ENCODE measurements around the gene RIMS3.
"Not testable (repeated sequence)": the region's sequence is repeated elsewhere in the genome, so short reads cannot be mapped to it uniquely, and the experiment has no call there.

The RIMS3 gene

DNA sequence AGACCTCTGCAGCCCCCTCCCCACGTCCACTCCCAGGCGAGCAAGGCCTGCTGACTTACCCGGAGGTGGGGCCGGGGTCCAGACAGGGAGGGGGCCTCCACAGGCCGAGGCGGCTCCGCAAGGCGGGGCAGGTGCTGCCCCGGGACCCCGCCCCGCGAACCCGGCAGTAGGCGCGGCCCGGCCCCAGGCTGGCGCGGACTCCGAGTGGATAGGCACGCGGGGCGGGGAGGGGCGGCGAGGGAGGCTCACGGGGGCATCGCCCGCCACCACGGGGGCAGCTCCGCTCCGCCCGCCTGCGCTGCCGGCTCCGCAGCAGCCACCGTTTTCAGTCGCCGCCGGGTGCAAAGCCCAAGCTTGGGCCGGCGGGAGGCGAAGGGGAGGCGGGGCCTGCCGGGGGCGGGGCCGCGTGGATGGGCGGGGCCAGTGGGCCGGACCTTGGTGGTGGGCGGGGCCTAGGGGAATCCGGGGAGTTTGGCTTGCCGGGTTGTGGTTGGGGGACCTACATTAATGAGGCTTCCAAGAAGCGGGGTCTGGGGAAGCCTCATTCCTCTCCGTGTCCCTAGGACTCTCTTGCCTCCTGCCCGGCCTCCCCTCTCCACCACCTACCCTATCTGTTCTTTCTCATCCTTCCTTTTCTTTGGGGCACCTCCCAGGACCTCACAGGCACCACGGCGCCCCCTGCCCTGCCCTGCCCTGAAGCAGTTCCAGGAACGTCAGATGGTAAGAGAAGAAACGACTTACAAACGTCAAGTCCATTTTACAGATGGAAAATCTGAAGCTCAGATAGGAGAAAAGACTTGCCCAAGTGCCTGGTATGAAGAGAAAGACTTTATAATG lies at the start of gene RIMS3:
Gene RIMS3 (minus strand): TSS at position 348 of the 837 bp plus-strand sequence. CDS start 23,757 bp downstream, outside the sequence.
- peak; percentile 85 for DNase-seq

DNA sequence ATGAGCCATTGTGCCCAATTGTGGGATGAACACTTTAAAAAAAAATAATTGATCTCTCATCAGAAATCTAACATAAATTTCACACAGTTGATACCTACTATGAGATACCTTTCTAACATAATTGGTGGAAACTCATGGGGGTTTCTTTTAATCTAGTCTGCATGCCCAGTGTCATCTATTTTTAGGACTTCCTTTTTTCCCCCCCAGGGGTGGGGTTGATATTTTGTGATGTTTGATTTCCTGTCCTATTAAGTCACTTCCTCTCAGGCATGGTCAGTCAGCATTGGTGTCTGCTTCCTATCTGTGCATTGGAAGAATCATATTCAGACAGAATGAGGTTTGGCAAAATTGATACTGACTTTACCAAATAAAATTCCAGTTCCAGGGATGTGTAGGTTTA lies 47.5 kb upstream of the RIMS3 start:
- DNase-seq = peak; percentile 61

DNA sequence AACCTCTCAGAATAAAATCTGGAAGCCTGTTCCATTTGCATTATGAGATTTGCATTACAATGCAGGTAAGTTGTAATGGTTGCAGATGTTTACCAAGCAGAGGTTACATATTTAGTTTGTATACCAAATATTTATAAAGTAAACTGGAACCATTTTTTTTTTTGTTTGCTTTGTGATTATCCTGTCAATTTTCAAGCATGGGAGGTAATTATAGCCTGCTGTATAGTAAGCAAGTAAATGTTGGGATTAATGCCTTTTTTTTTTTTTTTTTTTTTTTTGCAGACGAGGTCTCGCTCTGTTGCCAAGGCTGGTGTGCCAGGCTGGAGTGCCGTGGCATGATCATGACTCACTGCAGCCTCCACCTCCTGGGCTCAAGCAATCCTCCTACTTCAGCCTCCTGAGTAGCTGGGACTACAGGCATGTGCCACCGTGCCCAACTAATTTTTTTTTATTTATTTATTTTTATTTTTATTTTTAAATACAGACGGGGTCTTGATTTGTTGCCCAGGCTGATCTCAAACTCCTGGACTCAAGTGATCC lies 47.0 kb upstream of the RIMS3 start:
- no peak for DNase-seq

DNA sequence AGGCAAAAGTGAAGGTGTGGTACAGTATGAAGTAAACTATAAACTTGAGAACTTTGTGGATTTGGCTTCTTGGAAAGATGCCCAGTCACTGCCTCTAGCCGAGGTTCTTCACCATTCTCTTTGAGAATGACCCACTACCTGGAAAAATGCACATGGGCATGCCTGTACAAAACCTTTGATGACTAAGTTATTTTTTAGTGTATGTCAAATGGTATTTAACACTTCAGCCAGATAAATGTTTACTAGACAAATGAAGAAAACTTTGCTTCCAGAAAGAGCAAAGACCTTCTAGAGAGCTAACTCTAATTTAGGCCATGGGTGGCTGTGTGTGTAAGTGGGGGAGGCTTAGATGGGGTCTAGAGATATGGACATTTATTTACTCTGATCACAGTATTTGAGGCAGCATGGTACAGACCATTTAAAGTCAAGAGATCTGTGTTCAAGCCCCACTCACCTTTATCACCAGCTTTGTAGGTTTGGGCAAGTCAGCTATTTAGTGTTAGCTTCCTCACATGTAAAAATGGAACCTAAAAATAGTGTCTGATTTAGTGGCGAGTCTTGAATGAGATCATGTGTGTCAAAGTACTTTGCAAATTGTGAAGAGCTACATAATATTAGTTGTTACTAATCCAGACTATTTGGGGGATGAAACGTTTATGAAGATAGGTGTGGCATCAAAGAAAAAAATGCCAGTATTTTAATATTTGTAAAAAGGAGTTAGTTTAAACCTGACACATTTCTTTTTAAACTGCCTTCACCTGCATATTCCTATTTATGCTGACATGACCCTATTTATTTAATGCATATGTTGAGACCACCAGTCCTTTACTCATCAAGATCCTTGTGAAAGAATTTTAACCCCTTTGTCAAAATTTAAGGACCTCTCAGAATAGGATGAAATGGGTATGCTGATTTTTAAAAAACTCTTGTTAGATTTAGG lies 46.3 kb upstream of the RIMS3 start:
- DNase-seq = peak; percentile 90

DNA sequence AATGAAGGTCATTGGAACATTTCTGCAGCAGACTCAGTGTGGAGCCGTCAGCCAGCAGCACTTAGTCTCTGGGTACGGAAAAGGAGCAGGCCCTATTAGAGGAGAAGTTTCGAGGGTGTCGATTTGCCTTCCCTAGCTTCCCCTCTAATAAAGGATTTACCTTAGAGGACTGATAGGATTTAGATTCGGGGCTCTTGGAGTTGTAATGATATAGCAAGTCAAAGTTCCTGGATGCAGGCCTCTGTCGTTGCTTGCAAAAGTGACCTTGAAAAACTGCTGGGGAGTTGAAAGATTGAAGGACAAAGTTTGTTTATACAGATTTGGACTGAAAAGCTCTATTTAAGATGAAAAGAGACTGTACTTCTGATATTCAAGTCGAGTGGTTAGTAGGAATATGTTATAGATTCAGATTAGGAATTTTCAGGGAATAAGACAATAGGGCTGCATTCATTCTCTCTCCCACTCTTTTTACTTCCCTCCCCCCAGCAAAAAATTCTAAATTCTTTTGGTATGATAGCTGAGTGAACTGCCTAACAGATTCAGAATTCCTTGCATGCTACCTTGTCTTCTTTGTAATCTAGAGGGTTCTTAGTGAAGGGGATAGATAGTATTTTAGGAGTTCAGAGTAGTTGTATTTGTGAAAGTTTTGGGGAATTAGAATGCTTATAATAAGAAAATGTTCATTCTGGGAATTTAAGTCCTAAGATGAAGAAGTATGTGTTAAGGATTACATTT lies 45.3 kb upstream of the RIMS3 start:
- DNase-seq = peak; percentile 18

DNA sequence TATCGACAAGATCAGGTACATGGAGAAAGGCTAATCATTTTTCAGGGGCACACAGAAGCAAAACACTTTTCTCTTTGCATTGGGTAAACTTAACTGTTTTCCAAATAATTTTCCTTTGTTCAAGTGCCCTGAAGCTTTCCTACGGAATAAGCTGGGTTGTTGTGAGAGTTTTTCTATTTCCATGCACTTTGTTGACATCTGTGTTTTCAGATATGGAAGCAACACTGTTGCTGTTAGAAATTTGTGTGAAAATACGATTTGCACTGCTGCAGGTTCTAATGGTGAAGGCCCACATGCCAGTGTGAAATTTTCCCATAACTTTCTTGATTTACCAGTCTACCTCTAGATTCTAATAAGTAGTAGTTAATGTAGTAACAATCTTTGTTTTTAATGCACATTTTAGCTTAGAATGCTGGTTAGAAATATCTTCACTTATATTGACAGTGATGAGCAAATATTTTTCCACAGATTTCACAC lies 44.4 kb upstream of the RIMS3 start:
- no peak for DNase-seq

DNA sequence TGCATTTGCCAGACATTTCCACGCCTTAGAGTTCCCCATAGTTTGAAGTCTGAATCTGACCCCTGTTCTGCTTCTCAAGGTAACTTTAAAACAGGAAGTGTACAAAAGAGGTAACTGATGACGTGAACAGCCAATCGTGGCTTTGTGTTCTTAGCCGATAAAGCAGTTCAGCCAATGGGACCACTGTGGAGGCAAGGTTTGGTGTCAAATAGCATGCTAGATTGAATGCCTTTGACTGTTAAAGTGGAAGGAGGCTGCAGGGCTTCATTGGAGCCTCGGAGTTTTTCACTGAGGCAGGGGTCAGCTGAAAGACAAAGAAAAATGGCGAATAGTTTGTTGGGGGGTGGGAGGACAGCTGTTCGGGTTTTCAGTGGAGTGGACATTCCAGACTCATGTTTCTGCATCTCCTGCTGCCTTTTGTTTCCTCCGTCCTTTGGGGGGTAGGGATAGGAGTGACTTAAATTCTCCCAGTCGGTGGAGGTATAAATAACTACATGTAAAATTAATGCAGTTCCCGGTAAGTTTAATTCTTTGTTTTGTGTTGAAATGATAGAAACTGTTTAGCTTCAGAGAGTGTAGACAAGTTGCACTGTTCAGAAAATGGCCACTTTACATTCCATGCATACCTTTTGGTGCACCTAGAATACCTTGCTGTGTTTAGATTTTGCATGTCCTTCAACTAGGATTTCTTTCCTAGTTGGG lies 43.8 kb upstream of the RIMS3 start:
- peak; percentile 95 for DNase-seq

DNA sequence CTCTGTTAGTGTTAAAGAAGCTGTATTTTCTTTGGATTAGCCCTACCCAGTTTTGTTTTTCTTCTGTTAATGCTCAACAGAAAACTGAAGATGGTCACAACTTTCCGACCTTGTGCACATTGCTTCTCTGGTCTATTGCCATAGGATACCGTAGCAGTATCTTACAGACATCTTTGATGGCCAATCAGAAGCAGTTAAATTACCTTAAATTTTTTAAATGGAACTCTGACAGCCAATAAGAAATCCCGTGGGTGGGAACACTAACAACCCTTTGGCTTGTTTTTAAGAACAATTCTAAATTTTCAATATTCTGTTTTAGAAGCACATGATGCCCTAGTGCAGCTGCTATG lies 43.2 kb upstream of the RIMS3 start:
- peak; percentile 75 for DNase-seq

DNA sequence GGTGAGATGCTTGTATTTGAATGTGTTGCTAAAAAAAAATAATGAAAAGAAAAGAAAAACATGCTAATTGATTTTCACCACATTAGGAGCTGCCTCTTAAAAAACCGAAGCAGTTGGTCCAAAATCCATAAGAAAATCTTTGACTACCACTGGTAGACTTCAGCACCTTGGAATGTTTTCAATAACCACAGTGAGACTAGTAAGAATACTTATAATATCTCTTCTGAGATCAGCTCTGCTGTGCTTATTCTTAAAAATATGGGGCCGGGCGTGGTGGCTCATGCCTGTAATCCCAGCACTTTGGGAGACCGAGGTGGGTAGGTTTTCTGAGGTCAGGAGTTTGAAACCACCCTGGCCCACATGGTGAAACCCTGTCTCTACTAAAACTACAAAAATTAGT lies 41.1 kb upstream of the RIMS3 start:
- DNase-seq = no peak

DNA sequence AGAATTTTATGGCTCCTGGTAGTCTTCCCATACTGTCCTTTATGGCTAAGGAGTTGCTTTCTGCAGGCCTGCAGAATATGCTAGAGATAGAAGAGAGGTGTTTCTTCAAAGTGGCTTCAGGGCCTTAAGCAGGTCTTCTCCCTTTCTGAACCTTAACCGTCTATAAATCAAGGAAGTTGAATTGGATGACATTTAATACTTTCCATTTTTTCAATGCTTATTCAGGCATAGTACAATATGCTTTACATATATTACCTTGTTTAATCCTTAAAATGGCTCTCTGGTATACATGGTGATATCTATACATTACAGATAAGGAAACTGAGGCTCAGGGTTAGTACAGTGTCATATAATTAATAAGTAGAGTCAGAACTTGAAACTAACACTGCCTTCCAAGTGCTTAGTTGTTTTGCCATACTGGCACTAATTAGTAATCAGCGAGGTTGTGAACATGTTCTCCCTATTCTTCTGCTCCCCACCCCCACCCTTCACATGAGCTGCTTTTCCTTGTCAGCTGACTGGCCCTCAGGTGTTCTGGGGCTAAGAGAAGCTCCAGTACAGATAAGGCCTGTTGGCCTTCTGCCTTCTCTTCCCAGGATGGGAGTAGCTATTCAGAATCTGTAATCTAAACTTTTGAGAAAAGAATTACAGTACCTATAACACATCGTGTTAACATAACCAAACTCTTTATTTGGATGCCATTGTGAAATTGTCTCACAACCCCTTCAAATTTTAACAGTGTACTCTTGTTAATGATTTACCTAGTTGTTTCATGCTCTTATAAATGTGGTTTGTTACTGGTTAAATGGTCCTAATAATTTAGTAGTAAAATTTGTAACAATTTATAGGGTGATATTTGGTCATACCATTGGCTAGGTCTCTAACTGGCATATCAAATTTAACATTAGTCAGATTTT lies 39.6 kb upstream of the RIMS3 start:
- no peak for DNase-seq

DNA sequence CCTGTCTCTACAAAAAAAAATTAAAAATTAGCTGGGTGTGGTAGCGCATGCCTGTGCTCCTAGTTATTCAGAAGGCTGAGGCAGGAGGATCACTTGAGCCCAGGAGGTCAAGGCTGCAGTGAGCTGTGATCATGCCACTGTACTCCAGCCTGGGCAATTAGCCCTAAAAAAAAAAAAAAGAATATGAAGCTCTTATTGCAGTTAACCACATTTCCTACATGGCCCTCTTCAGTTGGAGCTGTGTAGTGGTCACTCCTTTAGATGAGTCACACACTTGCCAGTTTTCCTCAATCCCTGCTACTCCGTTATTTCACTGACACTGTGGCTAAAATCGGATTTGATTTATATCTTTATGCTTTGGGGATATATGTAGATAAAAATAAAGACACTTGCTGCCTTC lies 37.8 kb upstream of the RIMS3 start:
- DNase-seq = no peak

DNA sequence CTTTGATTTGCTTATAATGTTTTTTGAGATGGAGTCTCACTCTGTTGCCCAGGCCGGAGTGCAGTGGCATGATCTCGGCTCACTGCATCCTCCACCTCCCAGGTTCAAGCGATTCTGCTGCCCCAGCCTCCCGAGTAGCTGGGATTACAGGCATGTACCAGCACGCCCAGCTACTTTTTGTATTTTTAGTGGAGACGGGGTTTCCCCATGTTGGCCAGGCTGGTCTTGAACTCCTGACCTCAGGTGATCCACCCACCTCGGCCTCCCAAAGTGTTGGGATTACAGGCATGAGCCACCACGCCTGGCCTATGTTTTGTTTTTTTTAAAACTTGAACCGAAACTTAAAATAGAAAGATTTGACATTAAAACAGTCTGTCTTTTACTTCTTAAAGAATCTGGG lies 37.3 kb upstream of the RIMS3 start:
- not testable (repeated sequence) for DNase-seq

DNA sequence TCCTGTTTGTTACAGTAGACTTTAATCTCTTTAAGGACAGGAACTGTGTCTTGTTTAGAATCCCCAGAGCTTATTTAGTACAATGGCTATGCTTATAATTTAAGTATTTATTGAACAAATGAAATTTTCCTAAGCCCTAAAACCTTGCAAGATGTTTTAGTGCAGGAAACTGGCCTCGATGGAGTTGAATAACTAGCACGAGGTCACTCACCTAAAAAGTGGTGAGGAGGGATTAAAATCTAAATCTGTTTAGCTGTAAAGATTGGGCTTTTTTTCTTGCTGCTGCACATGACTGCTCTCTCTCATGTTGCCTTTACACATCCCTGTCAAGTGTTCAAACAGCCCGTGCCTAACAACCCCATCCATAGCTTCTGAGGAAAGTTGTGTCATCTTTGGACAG lies 36.2 kb upstream of the RIMS3 start:
- DNase-seq = no peak

DNA sequence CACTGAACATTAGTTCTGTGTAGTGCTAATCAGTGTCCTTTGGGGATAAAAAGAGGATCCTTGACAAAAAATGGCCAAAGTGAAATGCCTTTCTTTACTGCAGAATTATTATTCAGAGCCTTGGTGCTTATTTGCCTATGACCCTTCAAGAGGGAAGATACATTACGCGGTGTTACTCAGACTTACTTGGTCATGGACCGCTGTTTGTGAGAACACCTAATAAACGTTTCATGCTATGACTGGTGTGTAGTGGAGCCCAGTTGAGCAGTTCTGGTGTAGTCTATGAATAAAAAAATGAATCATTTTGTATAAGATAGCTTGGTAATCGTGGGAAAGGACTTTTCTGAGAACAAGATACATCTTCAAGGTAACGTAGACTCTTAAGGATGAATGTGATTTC lies 34.3 kb upstream of the RIMS3 start:
- no peak for DNase-seq

DNA sequence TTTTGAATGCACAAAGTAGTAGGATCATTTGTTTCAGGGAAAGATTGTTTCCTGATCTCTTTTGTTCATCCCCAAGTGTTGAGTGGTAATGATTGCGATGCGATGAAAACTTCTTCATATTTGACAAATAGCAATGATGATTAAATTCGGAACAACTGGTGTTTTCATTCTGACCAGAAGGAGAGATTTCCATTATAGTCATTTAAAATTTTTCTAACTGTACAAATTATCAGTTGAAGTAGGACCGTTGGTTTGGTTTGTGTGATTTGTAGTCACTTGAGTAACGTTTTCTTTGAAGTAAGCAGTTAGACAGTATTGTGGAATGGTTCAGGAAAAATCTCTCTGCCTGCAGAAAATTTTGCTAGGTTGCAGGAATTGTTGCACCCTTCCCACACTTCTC lies 32.0 kb upstream of the RIMS3 start:
- no peak for DNase-seq

DNA sequence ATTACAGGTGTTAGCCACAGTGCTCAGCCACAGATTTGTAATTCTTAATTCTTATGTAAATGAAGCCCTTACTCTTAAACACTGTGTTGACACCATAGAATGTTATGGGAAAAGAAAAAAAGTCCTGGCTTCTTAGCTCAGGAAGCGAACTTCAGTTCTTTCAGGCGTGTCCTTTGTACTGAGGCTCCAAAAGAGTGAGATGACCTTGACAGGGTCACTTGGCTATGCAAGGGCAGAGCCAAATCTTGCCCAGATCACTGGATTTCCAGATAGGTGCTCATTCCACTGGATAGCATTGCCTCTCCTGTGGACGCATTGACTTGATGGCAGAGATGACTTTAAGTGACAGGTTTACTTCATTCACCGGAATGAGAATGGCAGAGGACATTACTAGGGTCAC lies 30.8 kb upstream of the RIMS3 start:
- DNase-seq = no peak

DNA sequence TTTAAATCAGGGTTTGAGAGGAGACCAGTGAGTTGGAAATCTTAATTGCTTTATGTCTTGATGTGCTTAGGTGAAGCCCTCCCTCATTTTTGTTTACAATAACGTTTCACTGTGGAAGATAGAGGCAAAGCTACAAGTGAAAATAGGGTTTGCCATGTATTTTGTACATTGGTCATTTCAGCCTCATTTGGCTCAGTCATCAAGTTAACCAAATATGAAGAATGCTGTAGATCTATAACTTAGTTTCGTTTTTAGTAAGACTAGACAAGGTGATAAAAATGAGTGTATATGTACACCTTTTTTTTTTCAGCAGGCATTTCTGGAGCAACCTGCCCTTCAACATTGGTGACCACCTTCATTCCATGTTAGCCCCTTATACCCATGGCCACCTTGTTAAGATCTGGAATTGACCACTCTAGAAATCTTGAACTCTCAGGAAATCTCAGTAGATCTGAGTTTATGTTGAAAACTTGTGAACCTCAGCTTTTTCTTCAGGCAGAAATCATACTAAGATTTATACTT lies 28.9 kb upstream of the RIMS3 start:
- DNase-seq = no peak

DNA sequence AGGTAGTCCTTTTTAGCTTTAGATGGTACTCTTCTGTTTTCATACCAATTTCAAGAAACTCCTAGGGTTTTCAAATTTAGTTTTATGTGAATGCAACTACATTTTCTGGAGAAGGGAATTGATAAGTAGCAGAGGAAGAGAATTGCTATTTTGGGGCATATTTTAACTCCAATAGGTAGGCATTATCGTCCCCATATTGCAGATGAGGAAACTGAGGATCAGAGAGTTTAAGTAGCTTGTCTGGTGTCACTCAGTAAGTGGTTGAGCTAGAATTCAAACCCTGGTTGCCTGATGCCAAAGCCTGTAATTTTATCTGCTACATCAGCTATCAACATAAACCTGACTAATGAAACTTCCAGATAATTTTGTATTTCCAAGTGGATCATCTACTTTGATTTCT lies 27.9 kb upstream of the RIMS3 start:
- DNase-seq = no peak

DNA sequence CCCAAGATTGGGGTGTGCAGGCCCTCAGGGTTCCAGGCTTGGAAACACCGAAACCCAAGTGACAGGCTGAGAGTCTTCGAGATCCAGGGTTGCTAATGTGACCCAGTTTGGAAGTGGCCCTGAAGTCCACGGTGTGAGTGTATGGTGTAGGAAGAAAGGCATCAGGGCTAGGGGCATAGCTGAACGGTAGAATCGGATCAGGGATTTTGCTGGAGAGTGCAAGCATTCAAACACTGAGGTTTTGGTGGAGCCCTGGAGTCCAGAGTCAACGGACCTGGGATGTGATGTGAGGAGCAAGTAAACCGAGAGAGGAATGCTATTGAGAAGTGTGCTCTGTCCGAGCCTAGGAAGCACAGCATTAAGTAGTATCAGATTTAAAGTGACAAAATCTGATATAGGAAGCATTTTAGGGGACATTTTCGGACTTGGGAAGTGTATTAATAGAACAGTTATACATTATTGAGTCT lies 27.0 kb upstream of the RIMS3 start:
- no peak for DNase-seq

DNA sequence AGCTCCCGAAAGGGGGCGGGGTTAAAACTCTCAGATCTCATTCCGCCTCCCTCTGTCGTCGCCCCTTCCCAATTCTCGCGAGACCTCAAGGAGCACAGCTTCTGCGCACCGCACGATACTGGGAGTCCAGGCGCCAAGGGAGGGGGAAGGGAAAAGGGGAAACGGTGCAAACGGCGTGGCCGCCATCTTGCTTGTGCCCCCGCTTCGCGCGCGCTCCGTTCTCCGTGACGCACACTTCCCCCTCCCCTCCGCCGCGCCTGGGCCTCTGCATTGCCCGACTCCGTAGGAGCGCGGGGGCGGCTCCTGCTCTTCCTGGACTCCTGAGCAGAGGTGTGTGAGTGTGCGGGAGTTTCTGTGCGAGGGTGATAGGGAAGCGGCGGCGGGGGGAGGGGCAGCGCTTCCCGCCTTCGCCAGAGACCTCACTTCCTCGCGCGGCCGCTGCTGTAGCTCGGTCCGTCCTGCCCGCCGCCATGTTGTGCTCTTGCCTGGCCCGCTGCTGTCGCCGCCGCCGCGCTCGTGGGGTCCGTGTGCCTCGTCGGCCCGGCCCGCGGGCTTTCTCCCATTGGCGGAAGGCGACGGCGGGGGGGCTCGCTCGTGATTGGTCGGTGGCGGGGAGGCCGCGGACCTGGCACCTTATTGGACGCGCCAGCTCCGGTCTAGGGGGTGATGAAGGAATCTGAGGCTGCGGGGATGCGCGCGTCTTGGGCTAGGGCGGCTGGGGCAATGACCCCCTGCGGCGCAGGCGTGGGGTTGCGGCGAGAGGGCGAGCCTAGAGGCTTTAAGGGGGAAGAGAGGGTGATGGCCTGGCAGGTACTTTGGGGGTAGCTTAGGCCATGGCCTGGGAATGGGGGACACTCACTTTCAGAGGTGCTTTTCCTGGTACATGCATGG lies 26.3 kb upstream of the RIMS3 start, which contains the start of gene NFYC:
Gene NFYC (plus strand): TSS at position 167 of the 891 bp plus-strand sequence. CDS start 47,140 bp downstream, outside the sequence.
- peak; percentile 100 for DNase-seq

Data from RPMI8226 (cell line).